ENCODE results near the gene TRIM63. TPM values are rescaled to one million over a fixed set of nuclear protein-coding genes. Genes with fewer than 3 reads are reported as not detected.
"Not testable (repeated sequence)": the region's sequence is repeated elsewhere in the genome, so short reads cannot be mapped to it uniquely, and the experiment has no call there.

Gene TRIM63
- total RNA-seq, 2 donors from 2014 or later = not detected

DNA sequence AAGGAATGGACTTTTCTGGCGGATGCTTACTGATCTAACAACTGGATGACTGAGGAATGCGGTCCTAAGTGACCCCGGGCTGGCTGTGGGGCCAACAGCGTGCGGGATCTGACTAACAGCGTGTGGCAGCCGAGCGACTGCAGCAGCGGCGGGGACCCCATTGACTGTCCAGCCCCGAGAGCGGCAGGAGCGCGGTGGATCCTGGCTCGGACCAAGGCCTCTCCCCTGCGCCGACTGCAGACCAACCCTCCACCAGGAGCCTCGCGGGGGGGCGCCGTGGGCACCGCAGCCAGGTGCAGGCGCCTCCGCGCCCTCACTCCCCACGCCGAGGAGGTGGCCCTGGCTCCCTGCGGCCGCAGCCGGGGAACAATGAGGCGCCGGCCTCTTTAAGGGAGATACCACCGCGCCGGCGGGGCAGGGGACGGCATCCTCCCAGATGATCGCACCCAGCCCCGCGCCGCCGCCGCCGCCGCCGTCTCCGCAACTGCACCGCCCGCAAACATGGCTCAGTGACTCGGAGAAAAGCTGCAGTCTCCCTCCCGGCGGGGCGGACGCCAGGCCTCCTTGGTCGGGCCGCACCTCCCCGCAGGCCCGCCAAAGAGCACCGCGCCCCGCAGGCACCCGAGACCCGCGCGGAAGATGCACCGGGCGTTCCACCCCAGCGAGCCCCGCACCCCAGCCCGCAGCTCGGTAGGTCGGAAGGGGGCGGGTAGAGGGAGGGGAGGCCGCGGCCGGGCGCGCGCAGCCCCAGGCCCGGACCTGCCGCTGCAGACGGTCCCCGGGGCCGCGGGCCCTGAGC, 43.5 kb upstream of the TRIM63 start:
- Histone ChIP-seq H3K27me3 (no peaks in the 10 kb centered on the region), H3K9me3 (no peaks in the 10 kb centered on the region), H3K4me3 (peak overlapping the region; percentile 81 to 85), H3K4me1 (peaks cover 43% of the 10 kb centered on the region), H3K36me3 (replicated peaks in 1 of 2; ENCODE audit: insufficient read depth in 1 of 2, low read depth in 2 of 2) (no peaks in the 10 kb centered on the region), H3K27ac (peak overlapping the region; percentile 98 to 100 (median 98))
- WGBS, 2 donors = 0% methylated on average over 3 to 69 of the region's 85 CpGs
- TF ChIP-seq, protein P1, sequence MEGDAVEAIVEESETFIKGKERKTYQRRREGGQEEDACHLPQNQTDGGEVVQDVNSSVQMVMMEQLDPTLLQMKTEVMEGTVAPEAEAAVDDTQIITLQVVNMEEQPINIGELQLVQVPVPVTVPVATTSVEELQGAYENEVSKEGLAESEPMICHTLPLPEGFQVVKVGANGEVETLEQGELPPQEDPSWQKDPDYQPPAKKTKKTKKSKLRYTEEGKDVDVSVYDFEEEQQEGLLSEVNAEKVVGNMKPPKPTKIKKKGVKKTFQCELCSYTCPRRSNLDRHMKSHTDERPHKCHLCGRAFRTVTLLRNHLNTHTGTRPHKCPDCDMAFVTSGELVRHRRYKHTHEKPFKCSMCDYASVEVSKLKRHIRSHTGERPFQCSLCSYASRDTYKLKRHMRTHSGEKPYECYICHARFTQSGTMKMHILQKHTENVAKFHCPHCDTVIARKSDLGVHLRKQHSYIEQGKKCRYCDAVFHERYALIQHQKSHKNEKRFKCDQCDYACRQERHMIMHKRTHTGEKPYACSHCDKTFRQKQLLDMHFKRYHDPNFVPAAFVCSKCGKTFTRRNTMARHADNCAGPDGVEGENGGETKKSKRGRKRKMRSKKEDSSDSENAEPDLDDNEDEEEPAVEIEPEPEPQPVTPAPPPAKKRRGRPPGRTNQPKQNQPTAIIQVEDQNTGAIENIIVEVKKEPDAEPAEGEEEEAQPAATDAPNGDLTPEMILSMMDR (IDR thresholded peaks at IDR 0.05) = peak in 3 of 7 experiments; percentile 5 to 14 (median 12)
- TF ChIP-seq POLR2A (IDR thresholded peaks at IDR 0.05) = peak; percentile 69 to 80 (median 78)
- ATAC-seq = peak; percentile 61
- DNase-seq = peak; percentile 84 to 89 (median 88)
- intact Hi-C loops (cut with DNase I) = no loop called here

DNA sequence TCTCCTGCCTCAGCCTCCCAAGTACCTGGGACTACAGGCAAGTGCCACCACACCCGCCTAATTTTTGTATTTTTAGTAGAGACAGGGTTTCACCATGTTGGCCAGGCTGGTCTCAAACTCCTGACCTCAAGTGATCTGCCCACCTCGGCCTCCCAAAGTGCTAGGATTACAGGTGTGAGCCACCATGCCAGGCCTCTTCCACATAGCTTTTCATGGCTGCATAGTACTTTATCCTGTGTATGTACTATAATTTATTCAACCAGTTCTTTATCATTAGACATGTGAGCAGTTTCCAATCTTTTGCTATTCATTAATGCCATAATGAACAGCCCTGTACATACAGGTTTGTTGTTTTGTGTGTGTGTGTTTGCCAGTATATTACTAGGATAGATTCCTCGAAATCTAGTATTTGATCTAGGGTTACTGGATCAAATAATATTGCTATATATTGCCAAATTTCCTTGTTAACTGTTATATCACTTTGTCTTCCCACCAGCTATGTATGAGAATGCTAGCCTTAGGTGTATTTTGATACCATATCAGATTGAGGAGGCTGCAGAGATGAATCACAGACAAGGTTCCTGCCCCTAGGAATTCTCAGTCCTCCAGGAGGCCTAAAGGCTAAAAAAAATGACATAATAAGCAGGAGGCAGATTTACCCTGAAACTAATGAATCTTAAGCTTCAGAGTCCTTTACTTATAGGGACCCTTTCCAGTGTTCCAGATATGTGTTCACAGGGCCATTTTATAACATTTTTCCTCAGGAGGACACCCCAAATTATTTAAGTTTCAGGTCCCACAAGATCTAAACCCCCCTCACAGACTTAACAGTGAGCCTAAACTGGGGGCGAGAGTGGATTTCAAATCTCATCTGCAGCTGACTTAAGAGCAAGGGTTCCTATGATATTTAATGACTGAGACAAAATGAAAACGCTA, 42.1 kb upstream of the TRIM63 start:
- peak overlapping the region in 3 of 4 donors; percentile 98 to 100 (median 99) for H3K27ac ChIP-seq
- ATAC-seq = no peak
- H3K4me3 ChIP-seq = no peak overlapping the region
- no peak for TF ChIP-seq POLR2A (IDR thresholded peaks at IDR 0.05)
- TF ChIP-seq, protein P1 (IDR thresholded peaks at IDR 0.05) = no peak
- intact Hi-C loops (cut with DNase I) = no loop called here
- 76 to 84% methylated on average over 5 of the region's 5 CpGs for WGBS, 2 donors
- H3K27me3 ChIP-seq = no peaks in the 10 kb centered on the region
- no peaks in the 10 kb centered on the region for H3K36me3 ChIP-seq (replicated peaks in 1 of 2; ENCODE audit: insufficient read depth in 1 of 2, low read depth in 2 of 2)
- no peaks in the 10 kb centered on the region for H3K9me3 ChIP-seq
- H3K4me1 ChIP-seq = peaks cover 33% of the 10 kb centered on the region
- DNase-seq = no peak

DNA sequence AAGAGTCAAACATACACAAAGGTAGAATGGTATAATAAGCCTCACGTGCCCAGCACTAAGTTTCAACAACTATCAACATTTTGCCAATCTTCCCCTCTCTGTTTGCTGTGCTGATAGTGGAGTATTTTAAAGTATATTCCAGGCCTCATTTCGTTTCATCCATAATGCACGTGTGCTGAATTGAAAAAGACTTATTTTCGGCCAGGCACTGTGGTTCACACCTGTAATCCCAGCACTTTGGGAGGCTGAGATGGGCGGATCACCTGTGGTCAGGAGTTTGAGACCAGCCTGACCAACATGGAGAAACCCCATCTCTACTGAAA, 37.8 kb upstream of the TRIM63 start:
- peak overlapping the region in 2 of 4 donors; percentile 35 to 61 for H3K27ac ChIP-seq
- 27 to 35% methylated on average over 5 of the region's 5 CpGs for WGBS, 2 donors
- peaks cover 19% of the 10 kb centered on the region for H3K4me1 ChIP-seq
- H3K36me3 ChIP-seq (replicated peaks in 1 of 2; ENCODE audit: insufficient read depth in 1 of 2, low read depth in 2 of 2); H3K27me3 ChIP-seq; intact Hi-C loops (cut with DNase I); DNase-seq; H3K4me3 ChIP-seq; ATAC-seq; H3K9me3 ChIP-seq: not testable (repeated sequence)

DNA sequence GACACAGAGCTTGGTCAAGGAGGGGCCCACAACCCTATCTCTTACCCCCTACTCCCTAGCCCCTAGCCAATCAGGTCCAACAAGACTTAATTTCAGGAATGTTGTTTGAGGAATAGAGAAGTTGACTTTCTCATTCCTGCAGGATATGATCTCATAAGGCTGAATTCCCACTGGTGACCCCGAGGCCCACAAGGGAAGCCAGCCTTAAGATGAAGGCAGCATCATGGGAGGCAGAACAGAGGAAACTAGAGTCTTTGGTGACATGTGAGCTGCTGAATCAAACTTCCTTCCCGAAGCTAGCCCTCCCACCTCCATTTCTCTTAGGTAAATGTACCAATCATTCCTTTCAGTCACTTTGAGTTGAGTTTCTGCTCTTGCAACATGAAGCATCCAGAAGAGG, 35.1 kb upstream of the TRIM63 start:
- Histone ChIP-seq H3K4me3 (no peak overlapping the region), H3K27me3 (no peaks in the 10 kb centered on the region), H3K9me3 (no peaks in the 10 kb centered on the region), H3K36me3 (replicated peaks in 1 of 2; ENCODE audit: insufficient read depth in 1 of 2, low read depth in 2 of 2) (no peaks in the 10 kb centered on the region), H3K4me1 (peaks cover 14% of the 10 kb centered on the region), H3K27ac (no peak overlapping the region)
- 65 to 66% methylated on average over 2 of the region's 2 CpGs for WGBS, 2 donors
- DNase-seq (no peak), ATAC-seq (no peak)
- TF ChIP-seq POLR2A (IDR thresholded peaks at IDR 0.05) = no peak
- TF ChIP-seq, protein P1 (IDR thresholded peaks at IDR 0.05) = no peak
- intact Hi-C loops (cut with DNase I) = loop anchor here (5.0 kb wide), 2 partner anchors 45 to 60 kb away; no protein-coding TSS in a partner anchor

DNA sequence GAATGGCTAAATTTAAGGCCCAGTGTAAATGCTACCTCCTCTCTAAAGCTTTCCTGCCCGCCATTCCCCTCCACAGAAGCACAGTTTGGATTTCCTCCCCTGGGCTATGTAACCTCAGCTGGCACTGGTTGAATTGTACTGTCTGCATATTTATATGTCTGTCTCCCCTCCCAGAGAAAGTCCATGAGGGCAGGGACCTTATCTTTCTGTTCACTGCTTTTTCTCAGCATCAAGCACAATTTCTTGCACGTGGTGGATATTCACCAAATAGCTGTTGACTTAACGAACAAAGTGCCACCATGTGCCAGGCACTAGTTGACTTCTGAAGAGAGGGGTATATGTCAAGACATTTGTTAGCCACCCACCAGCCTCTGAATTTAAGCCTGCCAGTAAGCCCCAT, 34.7 kb upstream of the TRIM63 start:
- WGBS, 2 donors = 85 to 96% methylated on average over 3 of the region's 3 CpGs
- DNase-seq (no peak), ATAC-seq (no peak)
- no peaks in the 10 kb centered on the region for H3K36me3 ChIP-seq (replicated peaks in 1 of 2; ENCODE audit: insufficient read depth in 1 of 2, low read depth in 2 of 2)
- H3K4me1 ChIP-seq = peaks cover 14% of the 10 kb centered on the region
- no peaks in the 10 kb centered on the region for H3K27me3 ChIP-seq
- no peak overlapping the region for H3K4me3 ChIP-seq
- TF ChIP-seq, protein P1 (IDR thresholded peaks at IDR 0.05) = no peak
- TF ChIP-seq POLR2A (IDR thresholded peaks at IDR 0.05) = no peak
- no peaks in the 10 kb centered on the region for H3K9me3 ChIP-seq
- intact Hi-C loops (cut with DNase I) = loop anchor here (5.0 kb wide), 2 partner anchors 45 to 60 kb away; no protein-coding TSS in a partner anchor
- no peak overlapping the region for H3K27ac ChIP-seq

DNA sequence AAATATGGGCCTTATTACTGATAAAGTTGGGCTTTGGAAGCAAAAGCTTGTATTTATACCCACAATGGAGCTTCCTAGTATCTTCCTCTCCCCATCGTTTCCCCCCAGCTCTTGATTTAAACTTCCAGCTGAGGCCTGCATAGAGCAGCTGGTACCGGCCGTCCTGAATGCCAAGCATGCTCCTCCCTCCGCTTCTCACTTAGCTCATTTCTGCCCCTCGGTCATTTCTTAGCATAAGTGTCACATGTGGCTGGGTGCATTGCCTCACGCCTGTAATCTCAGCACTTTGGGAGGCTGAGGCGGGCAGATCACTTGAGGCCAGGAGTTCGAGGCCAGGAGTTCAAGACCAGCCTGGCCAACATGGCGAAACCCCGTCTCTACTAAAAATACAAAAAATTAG, 32.8 kb upstream of the TRIM63 start:
- H3K4me3 ChIP-seq; H3K27me3 ChIP-seq; H3K27ac ChIP-seq; H3K36me3 ChIP-seq (replicated peaks in 1 of 2; ENCODE audit: insufficient read depth in 1 of 2, low read depth in 2 of 2); ATAC-seq; DNase-seq; H3K9me3 ChIP-seq: not testable (repeated sequence)
- H3K4me1 ChIP-seq = peaks cover 15% of the 10 kb centered on the region
- WGBS, 2 donors = 87 to 88% methylated on average over 10 of the region's 10 CpGs
- intact Hi-C loops (cut with DNase I) = loop anchor here (5.0 kb wide), 2 partner anchors 47 to 62 kb away; no protein-coding TSS in a partner anchor

All from body of pancreas (tissue), 4 donors.